RWPE1 (cell line): ENCODE measurements around the gene GRAMD1B.

Source experiments
- CTCF ChIA-PET: fragments of 350-600 bp; sonication (Branson Sonifier 250); formaldehyde crosslinking; extraction: SDS; loops from one replicate; lab custom pipeline; 2021; lab: Yijun Ruan, JAX
- POLR2A ChIA-PET: fragments of 400-600 bp; formaldehyde crosslinking; extraction: SDS; loops from one replicate; lab custom pipeline; 2020; ENCODE audit warnings: antibody characterized with exemption; ENCODE audit not compliant: low non-redundant PET; lab: Yijun Ruan, JAX
- DNase-seq: peaks from one replicate; pipeline ENCODE4 v3.0.0; 2012; ENCODE audit warnings: low spot score
- H3K27ac ChIP-seq: fragments of 450-650 bp; 2 replicates; pipeline ENCODE4 v1.5.1; 2017
- TF ChIP-seq, protein P1 (sequence below): fragments of 450-650 bp; conservative IDR thresholded peaks from 2 replicates; pipeline ENCODE4 v1.5.1; 2017; ENCODE audit warnings: low read depth, mild to moderate bottlenecking

GRAMD1B gene

DNA sequence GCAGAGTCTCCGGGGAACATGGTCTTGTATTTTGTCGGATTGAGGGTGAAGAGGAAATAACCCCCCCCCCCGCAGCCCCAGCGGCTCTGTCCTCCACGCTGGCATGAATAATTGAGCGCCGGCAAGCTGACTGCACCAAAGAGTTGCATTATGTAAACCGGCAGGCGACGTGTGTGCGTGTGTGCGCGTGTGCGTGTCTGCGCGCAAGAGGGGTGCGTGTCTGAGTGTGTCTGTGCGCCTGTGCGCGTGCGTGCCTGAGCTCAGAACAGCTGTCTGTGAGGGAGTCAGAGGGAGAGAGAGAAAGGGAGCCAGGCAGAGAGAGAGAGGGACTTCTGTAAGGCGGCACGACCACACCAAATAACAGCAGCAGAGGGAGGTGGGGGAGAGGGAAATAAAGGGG, 129.9 kb downstream of the GRAMD1B start:
- ChIA-PET POLR2A (no interaction called here), CTCF (interaction anchor here (0.6 kb wide), 2 partner anchors 14 to 1726 kb away, joined by 3 to 4 read pairs; no protein-coding TSS in a partner anchor)
- no peak overlapping the region for H3K27ac ChIP-seq
- DNase-seq, result no peak
- TF ChIP-seq, protein P1, sequence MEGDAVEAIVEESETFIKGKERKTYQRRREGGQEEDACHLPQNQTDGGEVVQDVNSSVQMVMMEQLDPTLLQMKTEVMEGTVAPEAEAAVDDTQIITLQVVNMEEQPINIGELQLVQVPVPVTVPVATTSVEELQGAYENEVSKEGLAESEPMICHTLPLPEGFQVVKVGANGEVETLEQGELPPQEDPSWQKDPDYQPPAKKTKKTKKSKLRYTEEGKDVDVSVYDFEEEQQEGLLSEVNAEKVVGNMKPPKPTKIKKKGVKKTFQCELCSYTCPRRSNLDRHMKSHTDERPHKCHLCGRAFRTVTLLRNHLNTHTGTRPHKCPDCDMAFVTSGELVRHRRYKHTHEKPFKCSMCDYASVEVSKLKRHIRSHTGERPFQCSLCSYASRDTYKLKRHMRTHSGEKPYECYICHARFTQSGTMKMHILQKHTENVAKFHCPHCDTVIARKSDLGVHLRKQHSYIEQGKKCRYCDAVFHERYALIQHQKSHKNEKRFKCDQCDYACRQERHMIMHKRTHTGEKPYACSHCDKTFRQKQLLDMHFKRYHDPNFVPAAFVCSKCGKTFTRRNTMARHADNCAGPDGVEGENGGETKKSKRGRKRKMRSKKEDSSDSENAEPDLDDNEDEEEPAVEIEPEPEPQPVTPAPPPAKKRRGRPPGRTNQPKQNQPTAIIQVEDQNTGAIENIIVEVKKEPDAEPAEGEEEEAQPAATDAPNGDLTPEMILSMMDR, result no peak

DNA sequence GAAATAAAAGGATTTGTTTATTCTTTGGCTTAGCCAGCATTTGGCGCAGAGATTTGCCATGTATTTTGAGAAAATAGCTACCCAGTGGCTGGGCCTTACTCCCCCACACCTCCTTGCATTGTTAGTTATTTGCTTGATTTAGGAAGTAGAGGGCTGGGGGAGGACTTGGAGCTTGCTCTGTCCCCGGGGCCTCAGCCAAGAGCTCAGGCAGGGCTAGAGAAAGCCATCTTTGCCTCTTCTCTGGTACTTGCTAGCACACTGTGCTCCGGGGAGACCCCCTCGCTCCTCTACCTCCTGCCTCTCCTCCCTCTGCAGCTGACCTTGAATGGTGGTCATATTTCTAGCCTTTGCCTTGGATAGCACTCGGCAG, 131.3 kb downstream of the GRAMD1B start:
- H3K27ac ChIP-seq, result no peak overlapping the region
- POLR2A ChIA-PET, result no interaction called here
- DNase-seq, result no peak
- TF ChIP-seq, protein P1, result no peak
- CTCF ChIA-PET, result interaction anchor here (0.6 to 2.8 kb wide), 3 partner anchors 15 to 51 kb away, joined by 5 to 10 read pairs (median 5); no protein-coding TSS in a partner anchor

DNA sequence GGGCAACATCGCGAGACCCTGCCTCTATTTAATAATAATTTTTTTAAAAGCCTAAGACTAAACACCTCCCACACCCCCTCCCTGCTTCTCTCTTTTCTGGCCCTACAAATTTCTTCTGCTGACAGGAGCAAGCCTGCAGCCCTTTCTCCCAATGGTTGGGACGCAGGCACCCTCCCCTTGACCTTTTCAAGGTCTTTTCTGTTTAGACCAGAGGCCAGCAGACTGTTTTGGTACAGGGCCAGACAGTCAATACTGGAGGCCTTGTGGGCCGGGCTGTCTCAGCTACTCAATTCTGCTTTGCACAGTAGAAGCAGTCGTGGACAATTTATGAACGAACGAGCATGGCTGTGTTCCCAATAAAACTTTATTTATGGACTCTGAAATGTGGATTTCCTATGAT, 132.1 kb downstream of the GRAMD1B start:
- no peak overlapping the region for H3K27ac ChIP-seq
- ChIA-PET CTCF (interaction anchor here (0.6 to 2.8 kb wide), 2 partner anchors 15 to 18 kb away, joined by 5 to 10 read pairs; no protein-coding TSS in a partner anchor), POLR2A (no interaction called here)
- TF ChIP-seq, protein P1, result no peak
- no peak for DNase-seq

DNA sequence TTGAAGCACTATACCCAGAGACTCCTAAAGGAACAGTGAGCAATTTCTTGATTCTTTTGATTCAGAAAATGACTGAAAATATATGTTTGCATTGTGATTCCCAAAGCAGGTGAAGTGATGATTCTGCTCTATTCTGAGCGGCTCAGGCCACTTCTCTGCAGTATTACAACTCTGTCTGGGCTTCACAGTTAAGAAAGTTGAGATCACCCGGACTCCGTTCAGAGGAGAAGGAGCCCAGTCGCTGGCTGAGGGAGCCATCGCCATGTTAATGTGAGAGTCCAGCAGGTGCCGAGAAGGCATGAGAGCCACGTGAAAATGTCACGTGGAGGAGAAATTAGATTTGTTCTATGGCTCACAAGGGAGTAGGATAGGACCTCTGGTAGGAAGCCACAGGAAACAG, 132.8 kb downstream of the GRAMD1B start:
- POLR2A ChIA-PET, result no interaction called here
- no peak overlapping the region for H3K27ac ChIP-seq
- DNase-seq, result no peak
- TF ChIP-seq, protein P1, result no peak
- CTCF ChIA-PET, result interaction anchor here (0.7 to 2.8 kb wide), 2 partner anchors 8 to 14 kb away, joined by 5 to 10 read pairs; no protein-coding TSS in a partner anchor

DNA sequence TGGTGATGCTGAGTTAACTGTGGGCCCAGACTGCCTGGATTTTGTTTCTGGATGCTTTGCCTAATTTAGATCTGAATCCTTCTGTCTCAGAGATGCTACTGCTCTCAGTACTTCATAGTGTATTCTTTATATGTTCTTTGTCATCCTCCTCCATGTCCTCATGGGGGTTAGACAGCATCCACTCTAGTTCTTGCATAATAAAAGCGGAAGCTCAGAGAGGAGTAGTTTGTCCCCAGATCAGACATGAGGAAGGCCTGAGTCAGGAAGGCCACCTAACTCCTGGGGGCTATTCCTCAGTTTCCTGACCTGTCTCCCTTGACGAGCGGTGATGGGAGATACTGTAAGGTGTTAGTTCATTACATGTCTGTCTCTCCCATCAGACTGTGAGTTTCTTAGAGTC, 134.2 kb downstream of the GRAMD1B start:
- TF ChIP-seq, protein P1, result no peak
- H3K27ac ChIP-seq, result no peak overlapping the region
- CTCF ChIA-PET, result no interaction called here
- POLR2A ChIA-PET, result no interaction called here
- DNase-seq, result no peak

DNA sequence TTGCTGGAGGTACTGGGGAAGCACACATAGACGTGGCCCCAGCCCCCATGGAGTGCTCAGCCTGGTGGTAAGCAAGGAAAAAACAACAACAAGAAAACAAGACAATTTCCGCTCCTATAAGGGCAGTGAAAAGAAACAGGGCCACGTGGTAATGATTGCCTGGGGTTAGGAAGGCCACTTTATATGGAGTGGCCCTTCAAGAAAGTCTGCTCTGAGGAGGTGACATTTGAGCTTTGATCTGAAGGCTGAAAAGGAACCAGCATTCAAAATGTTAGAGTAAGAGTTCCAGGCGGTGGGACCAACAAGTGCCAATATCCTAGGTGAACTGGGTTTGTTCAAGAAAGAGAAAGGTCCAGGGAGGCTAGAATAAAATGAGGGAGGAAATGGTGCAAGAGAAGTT, 136.8 kb downstream of the GRAMD1B start:
- CTCF ChIA-PET, result interaction anchor here (0.7 kb wide), 2 partner anchors 340 to 1830 kb away, joined by 3 read pairs; no protein-coding TSS in a partner anchor
- H3K27ac ChIP-seq, result no peak overlapping the region
- DNase-seq, result no peak
- POLR2A ChIA-PET, result no interaction called here
- TF ChIP-seq, protein P1, result no peak
